Osteoblast (primary cell): ENCODE measurements around the gene SNRNP48. TPM values are rescaled to one million over a fixed set of nuclear protein-coding genes. Genes with fewer than 3 reads are reported as not detected.

Source experiments
- DNase-seq: peaks from one replicate; pipeline ENCODE4 v3.0.0; 2011; ENCODE audit warnings: low spot score, mixed read lengths; ENCODE audit not compliant: insufficient read length; ENCODE audit errors: missing footprints
- H2AFZ ChIP-seq: 2 replicates; pipeline ENCODE4 v1.6.0; 2011; ENCODE audit warnings: mild to moderate bottlenecking, low read length
- H3K27ac ChIP-seq: 2 replicates; pipeline ENCODE4 v1.5.1; 2011; ENCODE audit warnings: mild to moderate bottlenecking, low read depth, low read length, moderate library complexity
- H3K27me3 ChIP-seq: 2 replicates; pipeline ENCODE4 v1.6.0; 2012; ENCODE audit warnings: mild to moderate bottlenecking, control low read depth, inconsistent platforms, low read length, moderate library complexity; ENCODE audit not compliant: insufficient read depth
- H3K36me3 ChIP-seq: 2 replicates; pipeline ENCODE4 v1.5.1; 2011; ENCODE audit warnings: mild to moderate bottlenecking, low read length, control low read depth, moderate library complexity; ENCODE audit not compliant: insufficient read depth
- H3K4me1 ChIP-seq: 2 replicates; pipeline ENCODE4 v1.5.1; 2011; ENCODE audit warnings: mild to moderate bottlenecking, low read length, control low read depth, moderate library complexity; ENCODE audit not compliant: insufficient read depth
- H3K4me2 ChIP-seq: 2 replicates; pipeline ENCODE4 v1.6.0; 2011; ENCODE audit warnings: mild to moderate bottlenecking, low read length; ENCODE audit not compliant: insufficient read depth
- H3K4me3 ChIP-seq: fragments of 200-600 bp; sonication (generic); 3 replicates; pipeline ENCODE4 v1.5.1; 2012; ENCODE audit warnings: mild to moderate bottlenecking, low read length, inconsistent platforms; ENCODE audit not compliant: insufficient read depth
- H3K79me2 ChIP-seq: 2 replicates; pipeline ENCODE4 v1.6.0; 2012; ENCODE audit warnings: mild to moderate bottlenecking, low read length, control low read depth, inconsistent platforms; ENCODE audit not compliant: insufficient read depth
- H3K9me3 ChIP-seq: 2 replicates; pipeline ENCODE4 v1.5.1; 2011; ENCODE audit warnings: low read depth, low read length, control low read depth
- H4K20me1 ChIP-seq: 2 replicates; pipeline ENCODE4 v1.6.0; 2012; ENCODE audit warnings: mild to moderate bottlenecking, low read length, control low read depth; ENCODE audit not compliant: insufficient read depth
- total RNA-seq: library from RNA; depleted of rRNA; stranded (reverse); fragments of >200 nt; gene quantifications from 2 replicates; pipeline ENCODE4 v1.2.3, GENCODE V29; 2012
- TF ChIP-seq, protein P1 (sequence below): IDR thresholded peaks from 2 replicates; pipeline ENCODE4 v1.5.1; 2011; ENCODE audit warnings: mild to moderate bottlenecking, low read depth, low read length, moderate library complexity; ENCODE audit errors: extremely low read depth

SNRNP48 gene
- total RNA-seq, 1 donor, result 15.9 TPM

- peak; percentile 89 for DNase-seq
- Histone ChIP-seq H3K4me3 (peak overlapping the region; percentile 84), H3K36me3 (no peaks in the 10 kb centered on the region), H3K27ac (peak overlapping the region; percentile 75), H3K4me1 (peaks cover 26% of the 10 kb centered on the region), H4K20me1 (peaks cover 5% of the 10 kb centered on the region), H2AFZ (peak overlapping the region; percentile 67), H3K9me3 (no peaks in the 10 kb centered on the region), H3K79me2 (peaks cover 46% of the 10 kb centered on the region), H3K4me2 (peak overlapping the region; percentile 83), H3K27me3 (no peaks in the 10 kb centered on the region)
- TF ChIP-seq, protein P1, sequence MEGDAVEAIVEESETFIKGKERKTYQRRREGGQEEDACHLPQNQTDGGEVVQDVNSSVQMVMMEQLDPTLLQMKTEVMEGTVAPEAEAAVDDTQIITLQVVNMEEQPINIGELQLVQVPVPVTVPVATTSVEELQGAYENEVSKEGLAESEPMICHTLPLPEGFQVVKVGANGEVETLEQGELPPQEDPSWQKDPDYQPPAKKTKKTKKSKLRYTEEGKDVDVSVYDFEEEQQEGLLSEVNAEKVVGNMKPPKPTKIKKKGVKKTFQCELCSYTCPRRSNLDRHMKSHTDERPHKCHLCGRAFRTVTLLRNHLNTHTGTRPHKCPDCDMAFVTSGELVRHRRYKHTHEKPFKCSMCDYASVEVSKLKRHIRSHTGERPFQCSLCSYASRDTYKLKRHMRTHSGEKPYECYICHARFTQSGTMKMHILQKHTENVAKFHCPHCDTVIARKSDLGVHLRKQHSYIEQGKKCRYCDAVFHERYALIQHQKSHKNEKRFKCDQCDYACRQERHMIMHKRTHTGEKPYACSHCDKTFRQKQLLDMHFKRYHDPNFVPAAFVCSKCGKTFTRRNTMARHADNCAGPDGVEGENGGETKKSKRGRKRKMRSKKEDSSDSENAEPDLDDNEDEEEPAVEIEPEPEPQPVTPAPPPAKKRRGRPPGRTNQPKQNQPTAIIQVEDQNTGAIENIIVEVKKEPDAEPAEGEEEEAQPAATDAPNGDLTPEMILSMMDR, result no peak
Observed at GRCh38 chr6:7542065-7542873, 47.7 kb upstream of the SNRNP48 start.

GRCh38 chr6:7542874-7543624, 46.9 kb upstream of the SNRNP48 start:
- peak overlapping the region; percentile 75 for H3K27ac ChIP-seq
- peak overlapping the region; percentile 84 for H3K4me3 ChIP-seq
- no peaks in the 10 kb centered on the region for H3K36me3 ChIP-seq
- peak overlapping the region; percentile 83 for H3K4me2 ChIP-seq
- H4K20me1 ChIP-seq, result peaks cover 5% of the 10 kb centered on the region
- no peaks in the 10 kb centered on the region for H3K9me3 ChIP-seq
- peaks cover 19% of the 10 kb centered on the region for H3K4me1 ChIP-seq
- no peak overlapping the region for H2AFZ ChIP-seq
- TF ChIP-seq, protein P1, result no peak
- H3K27me3 ChIP-seq, result no peaks in the 10 kb centered on the region
- DNase-seq, result peak; percentile 94
- peaks cover 52% of the 10 kb centered on the region for H3K79me2 ChIP-seq

DNA sequence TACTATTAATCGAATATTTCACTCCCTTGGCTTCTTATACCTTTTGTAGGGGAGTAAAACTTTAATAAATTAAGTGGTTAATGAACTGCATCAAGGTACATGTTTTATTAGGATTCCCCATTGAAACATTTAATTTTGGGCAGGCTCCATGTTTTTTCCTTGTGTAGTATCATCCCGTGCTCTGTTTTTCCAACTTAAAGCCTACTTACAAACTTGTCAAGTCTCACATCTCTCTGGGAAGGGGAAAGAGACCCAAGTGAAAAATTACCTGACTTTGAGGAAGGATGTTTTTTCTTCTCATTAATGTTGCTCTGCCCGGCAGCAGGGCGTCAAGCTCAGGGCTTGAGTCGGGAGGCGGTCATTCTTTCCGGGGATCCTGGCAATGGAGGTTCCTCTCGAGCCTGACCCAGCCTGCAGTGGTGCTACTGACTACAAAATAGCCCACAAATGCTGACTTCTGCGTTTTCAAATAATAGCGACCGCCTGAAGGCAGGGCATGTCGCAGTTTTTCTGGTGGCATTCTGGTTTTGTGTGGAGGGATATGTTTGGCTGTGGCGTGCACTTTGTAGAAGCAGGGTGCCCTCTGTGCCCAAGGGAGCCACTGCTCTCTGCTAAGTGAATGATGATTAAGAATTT, 46.1 kb upstream of the SNRNP48 start:
- Histone ChIP-seq H3K79me2 (peaks cover 59% of the 10 kb centered on the region), H2AFZ (no peak overlapping the region), H3K27me3 (no peaks in the 10 kb centered on the region), H3K4me2 (peak overlapping the region; percentile 83), H4K20me1 (peaks cover 5% of the 10 kb centered on the region), H3K4me1 (peaks cover 15% of the 10 kb centered on the region), H3K27ac (peak overlapping the region; percentile 39), H3K36me3 (no peaks in the 10 kb centered on the region), H3K4me3 (peak overlapping the region; percentile 35), H3K9me3 (no peaks in the 10 kb centered on the region)
- peak; percentile 62 for DNase-seq
- TF ChIP-seq, protein P1, result no peak
